BE2C (cell line): ENCODE measurements around the gene CLIP4.

Experiments used
- DNase-seq: peaks from one replicate; pipeline ENCODE4 v3.0.0-alpha.2; 2020
- H3K27me3 ChIP-seq: fragments of 250-450 bp; sonication (Bioruptor Pico); 2 replicates; pipeline ENCODE4 v1.5.1; 2020; ENCODE audit warnings: mild to moderate bottlenecking
- H3K36me3 ChIP-seq: fragments of 250-450 bp; sonication (Bioruptor Pico); 2 replicates; pipeline ENCODE4 v1.5.1; 2020; ENCODE audit warnings: mild to moderate bottlenecking
- H3K4me1 ChIP-seq: fragments of 250-450 bp; sonication (Bioruptor Pico); 2 replicates; pipeline ENCODE4 v1.5.1; 2020
- H3K4me3 ChIP-seq: 2 replicates; pipeline ENCODE4 v1.5.1; 2011; ENCODE audit warnings: low read depth, low read length
- H3K9me3 ChIP-seq: fragments of 250-450 bp; sonication (Bioruptor Pico); 2 replicates; pipeline ENCODE4 v1.5.1; 2020
- TF ChIP-seq, protein P1 (sequence below): IDR thresholded peaks from 2 replicates; pipeline ENCODE4 v1.5.1; 2012; ENCODE audit warnings: mild to moderate bottlenecking, low read depth, low read length

CLIP4 gene

DNA sequence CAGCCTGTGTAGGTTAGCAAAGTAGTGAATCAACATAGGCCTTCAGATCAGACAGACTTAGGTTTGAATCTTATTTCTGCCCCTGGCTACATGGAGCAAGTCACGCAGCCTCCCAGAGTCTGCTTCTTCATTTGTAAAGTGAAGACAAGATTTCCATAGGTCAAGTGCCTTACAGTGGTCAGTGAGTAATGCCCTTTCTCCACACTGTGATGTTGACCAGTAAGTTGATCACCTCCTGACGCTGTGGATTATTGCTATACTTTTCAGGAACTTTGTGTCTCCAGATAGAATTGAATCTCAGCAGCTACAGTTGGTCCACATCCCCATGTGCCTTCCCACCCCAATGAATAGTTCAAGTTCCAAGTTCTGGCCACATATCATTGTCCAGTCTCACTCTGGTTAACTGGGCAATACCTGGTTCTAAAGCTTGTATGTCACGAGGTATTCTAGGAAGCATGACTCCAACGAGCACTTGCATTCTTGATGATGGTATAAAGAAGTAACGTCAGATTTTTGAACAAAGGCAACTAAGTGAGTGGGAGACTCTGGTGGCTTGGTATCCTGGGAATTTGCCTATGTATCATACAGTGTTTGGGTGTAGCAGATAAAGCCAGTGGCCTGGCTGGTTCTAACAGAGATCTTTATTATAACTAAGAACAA lies 2.1 kb upstream of the CLIP4 start:
- no peaks in the 10 kb centered on the region for H3K27me3 ChIP-seq
- TF ChIP-seq, protein P1, sequence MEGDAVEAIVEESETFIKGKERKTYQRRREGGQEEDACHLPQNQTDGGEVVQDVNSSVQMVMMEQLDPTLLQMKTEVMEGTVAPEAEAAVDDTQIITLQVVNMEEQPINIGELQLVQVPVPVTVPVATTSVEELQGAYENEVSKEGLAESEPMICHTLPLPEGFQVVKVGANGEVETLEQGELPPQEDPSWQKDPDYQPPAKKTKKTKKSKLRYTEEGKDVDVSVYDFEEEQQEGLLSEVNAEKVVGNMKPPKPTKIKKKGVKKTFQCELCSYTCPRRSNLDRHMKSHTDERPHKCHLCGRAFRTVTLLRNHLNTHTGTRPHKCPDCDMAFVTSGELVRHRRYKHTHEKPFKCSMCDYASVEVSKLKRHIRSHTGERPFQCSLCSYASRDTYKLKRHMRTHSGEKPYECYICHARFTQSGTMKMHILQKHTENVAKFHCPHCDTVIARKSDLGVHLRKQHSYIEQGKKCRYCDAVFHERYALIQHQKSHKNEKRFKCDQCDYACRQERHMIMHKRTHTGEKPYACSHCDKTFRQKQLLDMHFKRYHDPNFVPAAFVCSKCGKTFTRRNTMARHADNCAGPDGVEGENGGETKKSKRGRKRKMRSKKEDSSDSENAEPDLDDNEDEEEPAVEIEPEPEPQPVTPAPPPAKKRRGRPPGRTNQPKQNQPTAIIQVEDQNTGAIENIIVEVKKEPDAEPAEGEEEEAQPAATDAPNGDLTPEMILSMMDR, result no peak
- no peaks in the 10 kb centered on the region for H3K9me3 ChIP-seq
- no peak for DNase-seq
- no peaks in the 10 kb centered on the region for H3K36me3 ChIP-seq
- H3K4me3 ChIP-seq, result no peak overlapping the region
- H3K4me1 ChIP-seq, result peaks cover 28% of the 10 kb centered on the region

DNA sequence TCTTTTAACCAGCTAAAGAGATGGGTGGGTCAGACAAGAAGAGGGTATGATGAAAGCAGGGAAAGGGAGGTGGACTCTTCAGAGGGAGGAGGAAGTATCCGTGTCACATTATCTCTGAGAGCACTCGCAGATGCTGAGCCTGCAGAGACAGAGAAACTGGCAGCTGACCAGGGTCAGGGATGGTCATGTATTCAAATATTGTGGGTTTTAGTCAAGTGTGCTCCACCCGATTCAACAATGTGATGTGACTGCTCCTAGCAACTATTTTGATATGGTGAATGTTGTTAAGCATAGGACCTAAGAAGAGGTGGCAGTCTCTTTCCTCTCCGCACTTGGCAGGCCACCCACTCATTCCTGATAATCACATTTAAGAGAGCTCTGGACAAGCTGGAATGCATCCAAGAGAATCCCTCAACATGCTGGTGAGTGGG lies 1.3 kb upstream of the CLIP4 start:
- no peaks in the 10 kb centered on the region for H3K9me3 ChIP-seq
- no peaks in the 10 kb centered on the region for H3K27me3 ChIP-seq
- H3K4me1 ChIP-seq, result peaks cover 28% of the 10 kb centered on the region
- TF ChIP-seq, protein P1, result no peak
- no peaks in the 10 kb centered on the region for H3K36me3 ChIP-seq
- peak; percentile 71 for DNase-seq
- peak overlapping the region; percentile 73 for H3K4me3 ChIP-seq

DNA sequence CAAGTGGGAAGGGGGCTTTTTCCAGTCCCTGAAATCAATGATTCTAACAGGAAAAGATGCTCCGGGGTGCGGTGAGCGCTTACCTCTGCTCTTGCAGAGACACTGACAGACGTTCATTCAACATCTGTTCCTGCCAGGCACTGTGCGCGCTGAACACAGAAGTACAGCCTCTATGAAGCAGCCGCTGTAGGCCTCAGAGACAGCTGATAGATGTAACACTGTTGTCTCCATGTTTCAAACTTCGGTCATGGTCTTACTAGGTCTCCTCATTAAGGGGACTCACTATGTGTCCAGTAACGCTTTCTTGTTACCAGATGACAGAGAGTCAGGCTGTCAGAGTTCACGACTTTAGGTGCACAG lies 649 bp upstream of the CLIP4 start:
- Histone ChIP-seq H3K4me3 (peak overlapping the region; percentile 73), H3K4me1 (peaks cover 28% of the 10 kb centered on the region), H3K36me3 (no peaks in the 10 kb centered on the region), H3K27me3 (no peaks in the 10 kb centered on the region), H3K9me3 (no peaks in the 10 kb centered on the region)
- DNase-seq, result peak; percentile 77
- TF ChIP-seq, protein P1, result no peak

DNA sequence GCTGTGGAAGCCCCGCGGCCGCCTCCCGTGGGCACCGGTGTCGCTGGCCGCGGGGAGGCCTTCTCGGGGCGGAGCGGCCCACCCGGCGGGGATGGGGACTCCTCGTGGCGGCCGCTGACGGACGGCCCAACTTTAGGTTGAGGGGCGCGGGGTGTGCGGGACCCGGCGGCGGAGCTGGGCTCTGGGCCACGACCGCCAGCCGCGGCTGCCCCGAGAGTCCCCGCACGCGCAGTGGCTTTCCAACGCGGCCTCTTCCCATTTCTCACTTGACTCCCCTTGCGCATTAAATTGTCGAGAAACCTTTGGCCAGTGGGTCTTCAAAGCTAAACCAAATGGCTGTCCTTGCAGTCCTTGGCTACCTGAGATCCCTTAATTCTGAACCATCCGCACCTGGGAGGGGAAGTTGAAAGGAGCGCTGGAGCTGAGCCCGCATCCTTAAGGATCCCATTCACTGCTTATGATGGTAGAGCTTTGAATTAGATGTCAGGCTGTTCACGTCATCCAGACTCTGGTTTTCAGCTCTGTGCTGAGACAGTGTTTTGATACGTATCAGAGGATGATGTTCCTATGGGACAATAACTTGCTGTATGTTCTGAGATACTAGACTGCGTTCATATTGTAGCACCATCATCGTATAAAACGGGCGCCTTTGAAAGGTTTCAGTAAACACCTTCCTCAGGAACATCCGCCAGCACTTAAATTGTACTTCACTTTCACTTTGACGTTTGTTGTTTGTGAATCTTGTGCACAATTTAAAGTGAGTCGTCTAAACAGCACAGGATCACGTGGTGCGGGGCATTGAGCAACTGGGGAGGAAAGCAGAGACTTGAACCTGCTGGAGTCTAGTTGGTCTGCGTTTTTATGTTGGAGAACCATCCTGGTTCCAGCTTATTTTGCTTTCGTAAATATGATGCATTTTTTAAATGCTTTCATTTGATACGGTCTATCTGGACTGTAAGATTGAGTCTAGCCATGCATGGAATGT lies 874 bp downstream of the CLIP4 start:
- peak; percentile 43 for DNase-seq
- Histone ChIP-seq H3K9me3 (no peaks in the 10 kb centered on the region), H3K4me3 (peak overlapping the region; percentile 73), H3K27me3 (no peaks in the 10 kb centered on the region), H3K36me3 (no peaks in the 10 kb centered on the region), H3K4me1 (peaks cover 28% of the 10 kb centered on the region)
- TF ChIP-seq, protein P1, result no peak

DNA sequence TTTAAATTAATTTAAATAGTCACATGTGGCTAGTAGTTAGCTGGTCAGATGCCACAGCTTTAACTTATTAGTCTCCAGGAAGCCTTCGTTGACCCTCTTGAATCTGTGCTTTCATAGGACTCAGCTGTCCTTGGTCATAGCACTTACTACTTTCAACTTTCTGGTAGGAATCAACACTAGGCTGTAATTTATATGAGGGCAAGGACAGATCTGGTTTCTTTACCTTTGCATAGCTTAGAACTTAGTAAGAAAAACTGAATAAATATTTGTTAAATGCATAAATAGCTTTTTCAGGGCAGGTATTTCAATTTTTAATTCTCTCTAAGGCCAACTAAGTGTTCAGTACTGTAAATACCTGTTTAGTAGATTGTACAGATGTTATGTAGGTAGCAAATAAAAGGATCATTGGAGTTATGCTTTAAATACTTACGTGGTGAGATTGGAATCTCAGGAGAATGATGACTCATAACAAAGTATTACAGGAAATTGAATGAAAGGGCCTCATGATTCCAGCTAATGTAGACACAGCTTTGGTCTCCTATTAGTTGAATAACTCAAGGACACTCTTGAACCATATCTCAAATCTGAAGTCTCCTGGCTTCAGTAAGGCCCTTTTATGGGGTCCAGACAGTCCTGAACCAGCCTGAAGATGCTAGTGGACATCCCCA lies 2.6 kb downstream of the CLIP4 start:
- no peaks in the 10 kb centered on the region for H3K27me3 ChIP-seq
- no peak overlapping the region for H3K4me3 ChIP-seq
- H3K9me3 ChIP-seq, result no peaks in the 10 kb centered on the region
- DNase-seq, result no peak
- no peaks in the 10 kb centered on the region for H3K36me3 ChIP-seq
- TF ChIP-seq, protein P1, result no peak
- peaks cover 28% of the 10 kb centered on the region for H3K4me1 ChIP-seq
